NCI-H146 (cell line): Measurements from ENCODE around the gene GNG14.
A peak's percentile ranks its signal among the peaks of the same experiment; 100 is the strongest.
"Not testable (repeated sequence)": the region's sequence is repeated elsewhere in the genome, so short reads cannot be mapped to it uniquely, and the experiment has no call there.

Experiments
- DNase-seq: peaks from one replicate; lab custom pipeline; 2025; lab: John Stamatoyannopoulos, UW

GNG14 gene

GRCh38 chr19:12687496-12688196, at the start of gene GNG14:
TSS of gene GNG14 (plus strand) at chr19:12687998. CDS start at chr19:12688049, 51 bp downstream.
- DNase-seq, result no peak

DNA sequence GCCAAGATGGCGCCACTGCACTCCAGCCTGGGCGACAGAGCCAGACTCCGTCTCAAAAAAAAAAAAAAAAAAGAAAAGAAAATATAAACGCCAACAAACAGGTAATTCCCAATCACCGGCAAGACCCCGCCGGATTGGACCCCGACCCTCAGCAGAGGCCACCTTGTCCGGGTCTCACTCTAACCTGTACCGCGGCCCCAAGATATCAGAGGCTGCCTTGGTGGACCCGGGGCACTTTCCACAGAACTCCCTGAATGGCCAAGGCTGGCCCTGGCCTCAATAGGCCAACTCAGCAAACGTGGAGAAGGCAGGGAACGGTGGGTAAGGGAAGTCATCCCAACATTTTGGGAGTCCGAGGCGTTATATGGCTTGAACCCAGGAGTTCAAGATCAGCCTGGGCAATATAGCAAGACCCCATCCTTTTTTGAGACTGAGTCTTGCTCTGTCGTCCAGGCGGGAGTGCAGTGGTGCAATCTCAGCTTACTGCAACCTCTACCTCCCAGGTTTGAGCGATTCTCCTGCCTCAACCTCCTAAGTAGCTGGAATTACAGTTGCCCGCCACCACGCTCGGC, 49.1 kb upstream of the GNG14 start:
- no peak for DNase-seq

- DNase-seq, result peak; percentile 89
These were observed 47.7 kb upstream of the GNG14 start for GRCh38 chr19:12639901-12640613.

DNA sequence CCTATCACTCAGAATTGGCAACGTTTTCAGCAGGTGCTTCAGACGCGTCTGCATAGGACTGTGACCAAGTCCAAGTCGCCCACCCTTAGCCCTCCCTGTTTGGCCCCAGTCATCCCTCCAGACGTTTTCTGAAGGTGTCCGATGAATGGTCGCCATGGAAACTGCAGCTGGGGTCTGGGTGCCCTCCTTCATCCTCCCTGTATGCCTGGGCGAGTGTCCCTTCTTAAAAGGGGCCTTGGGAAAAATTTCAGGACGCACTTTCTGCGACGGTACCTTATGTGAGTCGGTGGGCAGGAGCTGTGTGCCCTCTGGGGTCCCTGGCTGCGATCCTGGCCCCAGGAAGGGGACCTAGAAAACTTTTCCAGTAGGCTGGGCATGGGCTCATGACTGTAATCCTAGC, 46.3 kb upstream of the GNG14 start:
- DNase-seq, result no peak

DNA sequence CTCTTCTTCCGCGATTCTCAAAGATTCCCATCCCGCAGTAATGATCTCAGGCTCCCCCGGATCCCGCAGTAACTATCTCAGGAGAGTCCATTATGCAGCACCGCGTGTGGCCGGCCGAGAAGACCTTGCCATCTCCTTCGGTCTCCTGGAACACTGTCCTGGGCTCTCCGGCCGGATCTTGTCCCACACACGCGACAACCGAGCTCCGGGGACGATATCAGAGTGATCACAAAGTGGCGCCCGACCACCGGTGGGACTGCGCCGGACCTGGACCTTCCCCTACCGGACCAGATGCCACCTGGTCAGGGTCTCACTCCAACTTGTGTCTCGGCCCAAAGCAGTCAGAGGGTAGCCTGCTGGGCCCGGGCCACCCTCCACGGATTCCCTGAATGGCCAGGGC, 45.3 kb upstream of the GNG14 start:
- DNase-seq, result no peak

- DNase-seq, result not testable (repeated sequence)
These were observed 44.1 kb upstream of the GNG14 start for GRCh38 chr19:12643716-12644115.

GRCh38 chr19:12646551-12646950, 41.2 kb upstream of the GNG14 start:
- DNase-seq, result no peak

DNA sequence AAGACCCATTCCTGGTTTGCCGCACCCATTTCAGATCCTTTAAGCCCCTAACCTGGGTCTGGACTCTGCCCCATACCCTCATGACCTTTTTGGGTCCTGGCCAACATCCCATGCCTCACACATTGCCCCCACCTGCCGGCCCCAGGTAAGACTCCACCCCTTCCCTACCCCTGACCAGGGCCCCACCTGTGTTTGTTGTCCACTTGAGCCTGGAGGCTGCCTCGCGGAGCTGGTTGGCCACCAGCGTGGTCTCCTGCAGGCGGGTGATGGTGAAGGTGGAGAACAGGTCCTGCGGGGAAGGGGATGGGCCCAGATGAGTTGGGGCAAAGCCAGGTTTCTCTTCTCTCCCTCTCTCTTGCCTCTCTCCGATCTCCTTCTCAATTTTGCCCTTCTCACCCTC, 40.8 kb upstream of the GNG14 start:
- peak; percentile 87 for DNase-seq

DNA sequence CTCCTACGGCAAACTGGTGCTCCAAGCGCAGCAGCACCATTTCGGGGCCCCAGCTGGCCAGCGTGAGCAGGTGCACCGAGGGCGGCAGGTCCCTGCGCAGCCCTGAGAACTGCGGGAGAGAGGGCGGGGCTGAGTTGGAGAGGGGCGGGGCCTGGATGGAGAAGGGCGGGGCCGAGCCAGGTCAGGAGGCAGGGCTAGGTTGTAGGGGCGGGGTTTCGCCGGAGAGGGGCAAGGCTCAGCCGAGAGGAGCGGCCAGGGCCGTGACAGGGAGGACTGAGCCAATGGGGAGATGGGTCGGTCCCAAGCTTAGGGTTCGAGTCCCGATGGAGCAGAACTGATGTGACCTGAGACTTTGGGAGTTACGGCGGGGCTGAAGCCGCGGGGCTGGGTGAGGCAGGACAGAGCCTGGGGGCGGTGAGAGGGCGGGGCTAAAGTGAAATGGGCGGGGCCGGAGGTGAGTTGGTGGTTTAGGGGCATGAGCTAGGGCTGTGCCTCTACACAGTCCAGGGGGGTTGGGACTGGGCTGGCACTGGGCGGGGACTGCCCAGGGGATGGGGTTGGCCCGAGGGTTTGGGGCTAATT, 40.2 kb upstream of the GNG14 start:
- peak; percentile 97 for DNase-seq

GRCh38 chr19:12648088-12648487, 39.7 kb upstream of the GNG14 start:
- peak; percentile 93 for DNase-seq

- DNase-seq, result no peak
These were observed 37.9 kb upstream of the GNG14 start for GRCh38 chr19:12649941-12650340.

DNA sequence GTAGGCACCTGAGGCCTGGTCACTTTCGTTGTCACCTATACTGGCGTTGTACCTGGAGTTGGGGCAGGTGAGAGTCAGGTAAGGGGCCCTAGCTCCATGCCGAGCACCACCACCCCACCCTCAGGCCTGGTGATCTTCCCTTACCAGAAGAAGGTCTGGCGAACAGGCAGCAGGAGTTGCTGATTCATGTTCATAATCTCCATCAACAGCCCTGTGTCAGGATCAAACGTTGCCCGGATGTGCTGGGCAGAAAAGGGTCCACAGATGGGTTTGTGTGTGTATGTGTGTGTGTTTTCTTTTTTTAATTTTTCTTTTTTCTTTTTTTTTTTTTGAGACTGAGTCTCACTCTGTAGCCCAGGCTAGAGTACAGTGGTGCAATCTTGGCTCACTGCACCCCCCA, 35.6 kb upstream of the GNG14 start:
- DNase-seq, result no peak

DNA sequence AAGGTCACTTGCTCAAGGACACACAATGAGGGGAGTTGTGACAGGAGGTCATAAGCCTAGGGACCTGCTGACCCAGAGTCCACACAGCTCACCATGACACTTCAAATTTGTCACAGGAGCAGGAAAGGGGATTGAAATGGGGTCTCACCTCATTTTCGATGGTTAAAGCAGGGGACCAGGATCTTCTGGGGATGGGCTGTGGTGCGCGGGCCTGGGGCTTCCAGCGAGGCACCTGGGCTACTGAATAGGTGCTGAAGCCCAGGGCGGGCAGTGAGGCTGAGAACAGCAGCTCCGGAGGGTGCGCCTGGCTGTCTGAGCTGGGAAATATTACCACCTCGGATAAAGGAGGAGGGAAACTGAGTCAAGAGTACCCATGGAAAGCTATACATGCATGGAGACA, 32.3 kb upstream of the GNG14 start:
- no peak for DNase-seq

- no peak for DNase-seq
These were observed 30.8 kb upstream of the GNG14 start for GRCh38 chr19:12656899-12657571.

DNA sequence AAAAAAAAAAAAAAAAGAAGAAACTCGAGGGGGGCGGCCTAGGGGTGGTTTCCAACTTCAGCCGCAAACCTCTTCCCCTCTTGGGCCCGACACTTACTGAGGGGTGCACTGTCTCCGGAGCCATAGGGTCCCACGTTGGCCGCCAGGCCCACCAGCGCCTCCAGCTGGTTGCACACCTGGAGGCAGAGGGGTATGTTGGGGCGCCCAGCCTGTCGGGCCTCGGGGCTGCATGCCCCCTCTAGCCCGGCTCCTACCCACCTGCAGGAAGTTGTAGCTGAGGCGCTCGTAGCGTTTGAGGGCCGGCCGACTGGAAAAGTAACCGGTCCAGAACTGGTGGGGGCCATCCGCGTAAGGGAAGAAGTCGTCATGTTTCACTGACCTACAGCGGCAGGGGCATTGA, 29.8 kb upstream of the GNG14 start:
- DNase-seq, result no peak

- DNase-seq, result no peak
These were observed 26.8 kb upstream of the GNG14 start for GRCh38 chr19:12660980-12661379.

DNA sequence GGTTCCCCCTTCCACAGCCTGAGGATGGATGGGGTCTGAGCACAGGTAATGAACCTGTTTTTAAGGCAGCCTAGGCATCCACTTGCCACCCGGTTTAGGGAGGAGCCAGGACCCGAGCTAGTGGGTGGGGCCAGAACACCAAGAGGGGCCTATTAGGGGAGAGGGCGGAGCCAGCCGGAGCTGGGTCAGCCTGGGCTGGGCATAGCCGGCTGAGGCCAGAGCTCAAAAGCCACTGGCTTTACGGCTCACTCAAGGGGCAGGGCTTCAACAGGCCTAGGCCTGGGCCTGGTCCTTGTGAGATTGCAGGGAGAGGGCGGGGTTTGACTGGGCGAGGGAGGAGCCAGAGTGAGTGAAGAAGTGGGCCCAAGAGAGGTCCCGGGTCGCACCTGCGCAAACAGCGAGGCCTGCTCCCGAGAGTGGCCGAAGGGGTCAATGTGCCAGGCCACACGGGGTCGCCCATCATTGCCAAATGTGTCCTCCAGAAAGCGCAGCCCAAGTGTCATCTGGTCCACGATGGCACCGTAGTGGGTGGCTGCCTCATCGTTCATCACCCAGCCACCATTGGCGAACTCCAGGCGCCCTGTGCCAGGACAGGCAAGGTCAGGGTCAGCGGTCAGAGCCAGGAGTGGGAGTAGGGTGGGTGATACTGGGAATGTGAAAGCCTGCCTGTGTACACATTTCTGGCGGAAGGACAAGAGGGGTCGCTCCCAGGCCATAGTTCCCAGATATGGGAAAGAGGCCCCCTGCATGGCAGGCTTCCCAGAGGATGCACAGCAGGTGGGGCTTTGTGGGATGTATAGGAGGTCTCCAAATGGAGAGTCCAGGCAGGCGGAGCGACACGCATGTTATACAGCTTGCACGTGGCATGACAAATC, 23.2 kb upstream of the GNG14 start:
- DNase-seq, result peak; percentile 37

DNA sequence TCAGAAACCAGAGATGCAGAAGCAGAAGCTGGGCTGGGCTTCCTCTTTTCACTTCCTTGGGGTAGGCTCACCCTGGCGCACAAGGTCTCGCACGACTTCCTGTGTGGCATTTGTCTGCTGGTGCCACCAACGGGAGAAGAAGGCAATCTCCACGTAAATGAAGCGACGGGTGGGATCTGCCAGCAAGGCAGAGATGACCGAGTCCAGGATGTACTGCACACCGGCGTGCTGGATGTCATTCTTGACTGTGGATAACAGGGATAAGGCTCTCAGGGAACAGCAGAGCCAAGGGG, 22.6 kb upstream of the GNG14 start:
- no peak for DNase-seq

- no peak for DNase-seq
These were observed 22.0 kb upstream of the GNG14 start for GRCh38 chr19:12665671-12666264.

DNA sequence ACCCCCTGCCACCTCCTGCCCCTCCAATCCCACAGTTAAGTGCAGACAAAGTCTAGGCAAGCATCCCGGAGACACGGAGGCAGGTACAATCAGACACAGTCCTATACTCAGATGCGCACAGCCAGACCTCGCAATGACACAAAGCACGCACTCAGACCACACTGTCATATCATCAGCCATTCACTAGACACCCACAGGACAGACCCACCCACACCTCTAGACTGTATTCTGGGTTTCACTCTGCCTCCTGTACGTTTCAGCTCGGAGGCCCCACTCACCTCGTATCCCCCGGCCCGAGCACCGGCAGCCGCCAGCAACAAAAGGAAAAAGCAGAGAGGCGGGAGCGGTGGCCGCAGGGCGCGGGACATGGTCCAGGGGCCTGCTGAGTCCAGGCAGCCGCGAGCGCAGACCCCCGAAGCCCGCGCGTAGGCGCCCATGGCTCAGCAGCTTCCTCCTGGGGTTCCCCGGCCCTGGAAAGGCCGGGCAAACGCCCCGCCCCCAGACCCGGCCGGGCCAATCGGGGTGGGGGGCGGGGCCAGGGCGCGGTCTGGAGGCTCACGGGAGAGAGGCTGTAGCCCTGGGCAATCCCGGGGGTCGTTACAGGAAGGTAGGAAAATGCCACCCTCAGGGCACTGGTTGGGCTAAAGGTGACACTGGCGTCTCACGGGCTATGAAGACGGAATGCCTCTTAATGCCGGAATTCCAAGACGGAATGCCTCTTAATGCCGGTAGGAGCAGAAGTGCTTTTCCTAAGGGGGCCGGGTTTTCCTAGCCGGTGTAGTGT, 21.3 kb upstream of the GNG14 start, which contains the start of the genes MAN2B1 and WDR83:
Gene MAN2B1 (minus strand): TSS at position 478 of the 784 bp plus-strand sequence. CDS start 41 bp downstream, at position 437.
Gene WDR83 (plus strand): TSS at position 543 of the 784 bp plus-strand sequence. CDS start 2,984 bp downstream, outside the sequence.
- DNase-seq, result peak; percentile 92
